Activated CD4-positive, alpha-beta T cell treated with anti-CD3 and anti-CD28 coated beads, Interleukin-2, amount 10 ng/mL, durations not matched to agents 24 days and 14 days (primary cell): ENCODE data around the gene CACNA1A. TPM values are rescaled to one million over a fixed set of nuclear protein-coding genes. Genes with fewer than 3 reads are reported as not detected.
"Not testable (repeated sequence)": the region's sequence is repeated elsewhere in the genome, so short reads cannot be mapped to it uniquely, and the experiment has no call there.

Source experiments
- DNase-seq: peaks from one replicate; pipeline ENCODE4 v3.0.0; 2022
- H3K27ac Mint-ChIP-seq: one replicate; pipeline ENCODE4 v1.8.0; 2022; ENCODE audit warnings: mild to moderate bottlenecking, mixed read lengths
- H3K27me3 Mint-ChIP-seq: one replicate; pipeline ENCODE4 v1.8.0; 2022; ENCODE audit warnings: mixed read lengths
- H3K36me3 Mint-ChIP-seq: one replicate; pipeline ENCODE4 v1.8.0; 2022; ENCODE audit warnings: low read depth, mild to moderate bottlenecking, mixed read lengths
- H3K4me1 Mint-ChIP-seq: one replicate; pipeline ENCODE4 v1.8.0; 2021; ENCODE audit warnings: mixed read lengths
- H3K4me3 Mint-ChIP-seq: one replicate; pipeline ENCODE4 v1.8.0; 2022; ENCODE audit warnings: mild to moderate bottlenecking, moderate library complexity, mixed read lengths
- H3K9me3 Mint-ChIP-seq: one replicate; pipeline ENCODE4 v1.8.0; 2021; ENCODE audit warnings: mixed read lengths
- intact Hi-C: fragments of 100-400 bp; cut with micrococcal nuclease; formaldehyde crosslinking; loops from one replicate; pipeline ENCODE4 v1.15.1; 2023
- total RNA-seq: library from RNA; stranded (reverse); gene quantifications from 2 replicates; pipeline ENCODE4 v1.2.3, GENCODE V29; 2022

Gene CACNA1A
- total RNA-seq, 1 donor from 2014 or later = 0.28 TPM

DNA sequence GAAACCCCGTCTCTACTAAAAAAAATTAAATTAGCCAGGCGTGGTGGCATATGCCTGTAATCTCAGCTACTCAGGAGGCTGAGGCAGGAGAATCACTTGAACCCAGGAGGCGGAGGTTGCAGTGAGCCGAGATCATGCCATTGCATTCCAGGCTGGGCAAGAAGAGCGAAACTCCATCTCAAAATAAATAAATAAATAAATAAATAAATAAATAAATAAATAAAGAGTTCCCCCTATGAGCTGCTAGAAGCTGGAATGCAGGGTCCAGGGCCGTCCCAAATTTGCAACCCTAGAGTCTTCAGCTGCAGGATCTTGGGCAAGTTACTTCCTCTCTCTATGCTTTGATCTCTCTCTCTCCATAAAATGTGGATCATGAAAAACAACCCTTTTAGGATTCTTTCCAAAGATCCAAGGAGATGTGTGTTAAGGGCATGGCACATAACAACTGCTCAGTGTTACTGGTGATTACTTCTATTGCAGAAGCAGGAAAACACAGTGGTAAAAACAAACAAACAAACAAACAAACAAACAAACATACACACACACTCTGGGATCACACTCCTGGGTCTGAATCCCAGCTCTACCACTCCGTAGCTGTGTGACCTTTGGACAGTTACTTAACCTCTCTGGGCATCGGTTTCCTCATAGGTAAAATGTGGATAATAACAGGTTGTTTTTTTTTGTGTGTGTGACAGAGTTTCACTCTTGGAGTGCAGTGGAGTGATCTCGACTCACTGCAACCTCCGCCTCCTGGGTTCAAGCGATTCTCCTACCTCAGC is 78.8 kb downstream of the CACNA1A start:
- no peaks in the 10 kb centered on the region for H3K36me3 Mint-ChIP-seq
- intact Hi-C loops = no loop called here
- peaks cover 3% of the 10 kb centered on the region for H3K27me3 Mint-ChIP-seq
- DNase-seq = no peak
- H3K4me1 Mint-ChIP-seq = no peaks in the 10 kb centered on the region
- no peak overlapping the region for H3K27ac Mint-ChIP-seq
- H3K4me3 Mint-ChIP-seq = no peak overlapping the region
- H3K9me3 Mint-ChIP-seq = peaks cover 7% of the 10 kb centered on the region

DNA sequence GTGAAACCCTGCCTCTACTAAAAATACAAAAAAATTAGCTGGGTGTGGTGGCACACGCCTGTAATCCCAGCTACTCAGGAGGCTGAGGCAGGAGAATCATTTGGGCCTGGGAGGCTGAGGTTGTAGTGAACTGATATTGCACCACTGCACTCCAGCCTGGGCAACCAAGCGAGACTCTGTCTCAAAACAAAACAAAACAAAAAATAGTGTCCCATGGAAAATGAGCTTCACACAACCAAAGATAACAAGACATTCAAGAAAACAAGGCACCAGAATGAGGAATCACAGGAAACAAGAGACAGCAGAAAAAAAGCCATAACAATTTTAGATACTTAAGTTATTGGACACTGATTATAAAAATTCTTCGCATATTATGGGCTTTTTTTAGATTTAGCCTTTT is 80.4 kb downstream of the CACNA1A start:
- H3K9me3 Mint-ChIP-seq, intact Hi-C loops, DNase-seq, H3K27ac Mint-ChIP-seq, H3K27me3 Mint-ChIP-seq, H3K4me3 Mint-ChIP-seq, H3K36me3 Mint-ChIP-seq, H3K4me1 Mint-ChIP-seq: not testable (repeated sequence)

DNA sequence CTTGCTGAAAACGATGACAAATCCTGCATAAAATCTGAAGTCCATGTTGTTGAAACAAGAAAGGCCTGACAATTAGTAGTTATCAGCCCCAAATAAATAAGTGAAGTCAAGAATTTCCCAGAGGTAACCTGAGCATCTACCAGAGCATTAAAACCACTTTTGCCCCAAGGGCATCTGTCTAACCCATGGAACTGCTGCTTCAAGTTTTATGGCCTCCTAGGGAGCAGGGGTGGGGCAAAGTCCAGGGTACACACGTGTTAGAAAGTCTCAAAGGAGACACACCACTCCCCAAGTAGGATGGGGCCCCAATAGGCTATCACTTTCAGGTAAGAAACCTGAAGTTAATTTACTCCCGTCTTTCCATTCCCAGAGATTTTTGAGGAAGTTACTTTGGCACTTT is 81.1 kb downstream of the CACNA1A start:
- Mint-ChIP-seq H3K4me3 (no peak overlapping the region), H3K9me3 (peaks cover 7% of the 10 kb centered on the region), H3K4me1 (no peaks in the 10 kb centered on the region), H3K36me3 (no peaks in the 10 kb centered on the region), H3K27me3 (peaks cover 3% of the 10 kb centered on the region), H3K27ac (no peak overlapping the region)
- intact Hi-C loops = no loop called here
- no peak for DNase-seq

DNA sequence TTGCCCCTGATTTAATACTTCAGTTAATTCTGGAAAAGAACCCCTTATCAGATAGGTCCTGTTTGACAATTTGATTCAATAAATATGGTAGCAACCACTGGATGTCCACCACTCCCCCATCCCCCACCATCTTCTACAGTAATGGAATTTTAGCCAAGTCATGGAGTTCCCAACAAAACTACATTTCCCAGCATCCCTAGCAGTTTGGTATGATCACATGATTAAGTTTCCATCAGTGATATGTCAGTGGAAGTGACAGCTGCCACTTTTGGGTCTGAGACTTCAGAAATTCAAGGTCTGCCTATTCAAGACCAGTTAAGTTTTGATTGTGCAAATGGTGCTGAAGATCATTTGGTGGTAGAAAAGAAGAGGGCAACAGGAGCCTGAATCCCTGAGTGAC is 85.5 kb downstream of the CACNA1A start:
- Mint-ChIP-seq H3K4me1 (no peaks in the 10 kb centered on the region), H3K36me3 (no peaks in the 10 kb centered on the region), H3K27me3 (no peaks in the 10 kb centered on the region), H3K9me3 (peaks cover 7% of the 10 kb centered on the region), H3K4me3 (no peak overlapping the region), H3K27ac (no peak overlapping the region)
- intact Hi-C loops = no loop called here
- DNase-seq = no peak

DNA sequence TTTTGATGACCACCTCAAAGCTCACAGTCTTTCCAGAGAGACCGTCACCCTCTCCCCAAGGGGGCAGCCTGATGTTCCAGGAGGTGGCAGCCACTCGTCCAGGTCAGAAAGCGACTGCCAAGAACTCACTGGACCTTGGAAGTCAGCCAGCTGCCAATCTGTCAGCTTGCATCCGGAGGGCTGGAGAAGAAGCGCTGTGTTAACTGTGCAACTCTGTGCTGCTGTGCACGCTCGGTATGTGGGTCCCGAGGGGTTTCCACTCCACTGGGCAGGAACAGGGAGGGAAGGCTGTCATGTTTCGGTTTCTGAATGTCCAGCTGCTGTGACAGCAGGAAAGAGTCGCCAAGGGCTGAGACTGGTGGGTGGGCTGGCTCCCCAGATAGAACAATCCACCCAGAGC is 89.2 kb downstream of the CACNA1A start:
- no peak overlapping the region for H3K4me3 Mint-ChIP-seq
- intact Hi-C loops = no loop called here
- no peaks in the 10 kb centered on the region for H3K4me1 Mint-ChIP-seq
- H3K9me3 Mint-ChIP-seq = no peaks in the 10 kb centered on the region
- H3K27me3 Mint-ChIP-seq = no peaks in the 10 kb centered on the region
- H3K27ac Mint-ChIP-seq = no peak overlapping the region
- DNase-seq = no peak
- H3K36me3 Mint-ChIP-seq = no peaks in the 10 kb centered on the region

DNA sequence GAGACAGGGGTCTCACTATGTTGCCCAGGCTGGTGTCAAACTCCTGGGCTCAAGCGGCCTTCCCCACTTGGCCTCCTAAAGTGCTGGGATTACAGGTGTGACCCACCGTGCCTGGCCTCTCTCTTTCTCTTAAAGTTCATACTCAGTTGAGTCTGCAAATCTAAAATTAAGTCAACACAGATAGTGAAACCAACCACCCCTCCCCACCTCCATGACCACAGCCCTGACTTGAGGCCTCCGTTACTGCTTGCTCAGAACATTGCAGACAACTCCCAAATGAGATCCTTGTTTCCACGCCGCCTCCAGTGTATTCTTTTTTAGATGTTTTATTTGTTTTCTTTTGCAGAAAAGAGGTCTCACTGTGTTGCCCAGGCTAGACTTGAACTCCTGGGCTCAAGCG is 94.4 kb downstream of the CACNA1A start:
- intact Hi-C loops = no loop called here
- Mint-ChIP-seq H3K36me3 (no peaks in the 10 kb centered on the region), H3K9me3 (no peaks in the 10 kb centered on the region), H3K4me3 (no peak overlapping the region), H3K27ac (no peak overlapping the region), H3K4me1 (no peaks in the 10 kb centered on the region), H3K27me3 (no peaks in the 10 kb centered on the region)
- DNase-seq = no peak

DNA sequence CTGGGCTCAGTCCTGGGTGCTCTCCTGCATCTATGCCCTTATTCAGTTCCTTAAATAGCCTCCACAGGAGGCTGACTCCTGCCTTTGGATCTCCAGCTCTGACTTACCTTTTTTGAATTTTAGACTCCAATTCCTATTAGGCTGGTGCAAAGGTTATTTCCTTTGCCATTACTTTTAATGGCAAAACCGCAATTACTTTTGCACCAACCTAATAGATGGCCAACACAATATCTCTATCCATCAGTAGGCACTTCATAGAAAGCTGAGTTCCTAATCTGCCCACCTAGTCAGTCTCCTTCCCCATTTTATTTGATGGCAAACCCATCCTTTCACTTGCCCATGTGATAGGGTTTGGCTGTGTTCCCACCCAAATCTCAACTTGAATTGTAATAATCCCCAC is 95.3 kb downstream of the CACNA1A start:
- H3K4me1 Mint-ChIP-seq = no peaks in the 10 kb centered on the region
- H3K9me3 Mint-ChIP-seq = no peaks in the 10 kb centered on the region
- intact Hi-C loops = no loop called here
- no peak overlapping the region for H3K4me3 Mint-ChIP-seq
- DNase-seq = no peak
- H3K27me3 Mint-ChIP-seq = no peaks in the 10 kb centered on the region
- no peak overlapping the region for H3K27ac Mint-ChIP-seq
- no peaks in the 10 kb centered on the region for H3K36me3 Mint-ChIP-seq

DNA sequence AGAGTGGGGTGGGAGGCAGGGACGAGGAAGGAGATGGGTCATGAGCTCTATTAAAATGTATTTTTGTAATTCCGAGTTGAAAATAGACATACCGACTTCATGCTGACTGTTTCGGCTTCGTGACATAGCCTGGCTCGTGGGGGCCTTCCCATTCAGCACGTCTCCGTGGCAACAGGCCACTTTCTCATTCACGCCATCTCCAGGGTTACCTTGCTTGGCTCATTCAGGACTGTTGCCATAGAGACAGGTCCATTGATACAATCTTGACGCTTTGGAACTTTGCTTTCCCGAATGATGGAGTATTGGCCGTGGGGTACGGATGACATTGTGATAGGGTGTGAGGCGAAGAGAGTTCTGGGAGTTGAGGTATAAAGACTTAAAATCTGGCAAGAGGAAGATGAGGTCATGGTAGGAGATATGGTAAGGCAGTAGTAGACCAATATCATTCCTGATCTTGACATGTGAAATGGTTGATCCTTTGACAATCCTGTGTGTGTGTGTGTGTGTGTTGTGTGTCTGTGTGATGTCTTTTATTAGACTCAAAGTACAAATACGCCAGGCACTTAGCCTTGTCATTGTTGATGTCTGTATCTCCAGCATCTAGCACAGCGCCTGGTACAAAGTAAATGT is 97.3 kb downstream of the CACNA1A start:
- intact Hi-C loops = no loop called here
- Mint-ChIP-seq H3K27ac (no peak overlapping the region), H3K27me3 (no peaks in the 10 kb centered on the region), H3K4me1 (no peaks in the 10 kb centered on the region), H3K4me3 (no peak overlapping the region), H3K9me3 (no peaks in the 10 kb centered on the region), H3K36me3 (no peaks in the 10 kb centered on the region)
- DNase-seq = no peak

DNA sequence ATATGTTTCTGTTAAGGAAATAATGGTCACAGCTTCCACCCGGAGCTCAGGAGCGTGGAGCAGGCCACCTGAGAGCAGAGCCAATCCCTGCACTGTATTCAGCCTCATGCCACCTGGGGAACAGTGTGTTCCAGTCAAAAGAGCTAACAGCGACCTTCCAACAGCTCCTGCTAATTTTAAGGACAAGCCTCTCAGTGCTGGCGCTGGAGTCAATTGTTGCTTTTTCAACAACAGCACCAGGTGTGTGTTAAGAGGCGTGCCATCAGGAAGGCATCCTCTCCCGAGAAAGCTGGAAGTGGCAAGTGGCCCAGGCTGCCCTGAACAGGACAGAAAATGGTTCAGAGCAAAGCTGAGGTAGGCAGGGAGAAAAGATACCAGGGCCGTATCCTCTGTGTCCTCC is 102.0 kb downstream of the CACNA1A start:
- Mint-ChIP-seq H3K36me3 (no peaks in the 10 kb centered on the region), H3K9me3 (peaks cover 10% of the 10 kb centered on the region), H3K4me1 (no peaks in the 10 kb centered on the region), H3K27ac (no peak overlapping the region), H3K4me3 (no peak overlapping the region), H3K27me3 (no peaks in the 10 kb centered on the region)
- no peak for DNase-seq
- intact Hi-C loops = no loop called here

DNA sequence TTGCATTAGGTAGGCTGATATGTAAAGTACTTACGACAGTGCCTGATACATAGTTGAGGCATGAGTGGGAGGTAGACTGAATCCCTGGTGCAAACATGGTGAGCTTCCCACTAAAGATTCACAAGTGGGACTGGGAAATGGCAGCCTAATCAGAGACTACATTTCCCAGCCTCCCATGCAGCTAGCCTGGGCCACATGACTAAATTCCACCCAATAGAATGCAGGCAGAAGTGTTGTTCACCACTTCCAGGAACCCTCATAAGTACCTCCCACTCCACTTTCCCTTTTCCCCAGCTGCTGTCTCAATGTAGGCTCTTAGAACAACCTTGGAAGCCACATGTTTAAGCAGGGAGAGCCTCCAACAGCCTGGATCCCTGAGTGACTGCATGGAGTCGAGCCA is 104.9 kb downstream of the CACNA1A start:
- no peak for DNase-seq
- H3K27ac Mint-ChIP-seq = no peak overlapping the region
- H3K4me1 Mint-ChIP-seq = no peaks in the 10 kb centered on the region
- intact Hi-C loops = no loop called here
- H3K4me3 Mint-ChIP-seq = no peak overlapping the region
- no peaks in the 10 kb centered on the region for H3K27me3 Mint-ChIP-seq
- H3K9me3 Mint-ChIP-seq = peaks cover 10% of the 10 kb centered on the region
- H3K36me3 Mint-ChIP-seq = no peaks in the 10 kb centered on the region

DNA sequence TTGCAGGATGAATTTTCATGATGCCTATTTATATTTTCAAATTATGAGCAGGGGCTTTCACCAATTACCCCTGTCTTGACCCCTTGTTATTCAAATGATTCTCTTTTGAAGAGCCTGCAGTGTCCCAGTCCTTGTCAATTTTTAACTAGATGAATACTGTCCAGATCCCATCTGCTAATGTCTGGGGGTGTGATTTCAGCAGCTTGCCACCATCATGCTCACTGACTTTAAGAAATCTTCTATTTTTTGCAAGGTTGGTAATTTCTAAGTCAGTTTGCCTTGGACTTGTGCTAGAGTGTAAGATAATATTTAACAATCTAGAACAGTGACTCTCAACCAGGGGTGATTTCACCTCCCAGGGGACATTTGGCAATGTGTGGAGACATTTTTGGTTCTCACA is 106.0 kb downstream of the CACNA1A start:
- no peak overlapping the region for H3K4me3 Mint-ChIP-seq
- DNase-seq = no peak
- H3K27ac Mint-ChIP-seq = no peak overlapping the region
- no peaks in the 10 kb centered on the region for H3K27me3 Mint-ChIP-seq
- H3K36me3 Mint-ChIP-seq = no peaks in the 10 kb centered on the region
- intact Hi-C loops = no loop called here
- peaks cover 10% of the 10 kb centered on the region for H3K9me3 Mint-ChIP-seq
- H3K4me1 Mint-ChIP-seq = no peaks in the 10 kb centered on the region

DNA sequence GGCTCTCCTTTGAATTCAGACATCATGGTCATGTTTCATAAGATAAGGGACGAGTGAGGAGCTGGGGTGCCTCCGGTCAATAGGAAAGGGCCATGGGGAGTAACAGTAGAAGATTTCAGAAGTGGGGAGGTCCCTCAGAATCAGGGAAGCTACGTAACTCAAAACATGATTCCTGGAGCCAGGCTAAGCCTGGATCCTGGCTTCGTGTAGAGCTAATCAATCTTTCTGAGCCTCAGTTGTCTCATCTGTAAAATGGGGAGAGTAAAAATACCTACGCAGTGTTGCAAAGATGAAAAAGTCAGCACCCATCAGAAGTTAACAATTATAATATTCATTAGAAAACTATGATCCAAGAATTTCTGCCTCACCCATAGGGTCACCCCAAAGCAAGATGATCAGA is 106.5 kb downstream of the CACNA1A start:
- H3K4me3 Mint-ChIP-seq = no peak overlapping the region
- no peak for DNase-seq
- no peaks in the 10 kb centered on the region for H3K4me1 Mint-ChIP-seq
- peaks cover 10% of the 10 kb centered on the region for H3K9me3 Mint-ChIP-seq
- no peaks in the 10 kb centered on the region for H3K36me3 Mint-ChIP-seq
- intact Hi-C loops = no loop called here
- H3K27ac Mint-ChIP-seq = no peak overlapping the region
- H3K27me3 Mint-ChIP-seq = no peaks in the 10 kb centered on the region

DNA sequence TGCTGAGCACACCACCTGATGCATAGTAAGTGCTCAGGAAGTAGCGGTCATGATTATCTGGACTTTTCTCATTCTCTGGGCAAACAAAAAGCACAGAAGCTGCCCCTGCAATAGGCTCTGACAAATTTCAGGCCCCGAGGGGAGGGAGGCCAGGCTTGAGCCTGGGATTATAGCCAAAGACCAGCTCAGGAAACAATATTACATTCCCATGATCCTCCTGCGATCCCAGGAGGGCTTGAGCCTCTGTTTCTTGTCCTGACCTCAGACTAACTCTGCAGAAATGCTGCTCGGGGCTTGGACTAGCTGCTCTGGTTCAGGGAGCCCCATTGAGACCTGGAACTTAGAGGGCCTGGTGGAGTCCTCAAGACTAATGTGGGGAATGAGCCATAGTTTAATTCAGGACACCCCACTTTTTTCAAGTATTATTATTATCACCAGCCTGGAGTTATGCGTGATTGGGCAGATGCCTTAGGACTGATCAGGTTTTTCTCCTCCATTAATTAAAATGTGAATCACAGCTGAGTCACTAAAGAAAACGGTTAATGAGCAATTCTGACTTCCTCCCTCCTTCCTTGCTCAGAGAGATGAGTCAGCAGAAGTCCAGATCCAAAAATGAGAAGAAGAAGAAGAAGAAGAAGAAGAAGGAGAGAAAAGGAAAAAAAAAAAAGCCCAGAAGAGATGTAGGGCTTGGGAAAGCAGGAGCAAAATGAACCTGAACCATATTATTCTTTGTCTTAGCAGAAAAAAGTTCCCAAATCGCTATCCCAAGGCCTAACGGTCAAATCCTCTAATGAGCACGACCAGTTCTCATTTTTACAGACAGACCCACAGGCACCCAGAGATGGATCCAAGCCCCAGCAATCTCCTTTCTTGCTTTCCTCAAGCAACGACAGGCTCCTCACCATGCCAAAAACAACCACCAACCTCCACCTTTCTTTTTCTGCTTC is 107.2 kb downstream of the CACNA1A start:
- Mint-ChIP-seq H3K36me3 (no peaks in the 10 kb centered on the region), H3K27ac (no peak overlapping the region), H3K27me3 (no peaks in the 10 kb centered on the region), H3K4me1 (no peaks in the 10 kb centered on the region), H3K4me3 (no peak overlapping the region), H3K9me3 (peaks cover 10% of the 10 kb centered on the region)
- intact Hi-C loops = no loop called here
- no peak for DNase-seq

DNA sequence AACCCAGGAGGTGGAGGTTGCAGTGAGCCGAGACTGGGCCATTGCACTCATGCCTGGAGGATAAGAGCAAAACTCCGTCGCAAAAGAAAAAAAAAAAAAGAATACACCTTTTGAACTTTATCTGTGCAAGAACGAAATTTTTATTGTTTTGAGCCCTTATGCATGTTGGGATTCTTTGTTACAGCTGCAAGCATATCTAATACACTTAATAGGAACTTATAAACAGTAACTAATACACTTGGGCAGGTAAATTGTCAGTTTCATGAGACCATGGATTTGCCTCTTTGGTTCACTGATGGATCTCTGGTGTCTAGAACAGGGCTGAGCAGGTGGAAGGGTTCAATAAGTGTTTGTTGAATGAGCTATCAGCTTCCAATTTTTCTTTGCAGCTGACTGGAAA is 108.1 kb downstream of the CACNA1A start:
- peaks cover 10% of the 10 kb centered on the region for H3K9me3 Mint-ChIP-seq

More for the DNA sequence above, 108.1 kb downstream of the CACNA1A start:
- no peak overlapping the region for H3K27ac Mint-ChIP-seq
- no peaks in the 10 kb centered on the region for H3K36me3 Mint-ChIP-seq
- H3K4me1 Mint-ChIP-seq = no peaks in the 10 kb centered on the region
- intact Hi-C loops = no loop called here
- no peak overlapping the region for H3K4me3 Mint-ChIP-seq
- no peak for DNase-seq
- H3K27me3 Mint-ChIP-seq = no peaks in the 10 kb centered on the region
